Osteocyte (in vitro differentiated cells): ENCODE data around the gene LEKR1. TPM values are rescaled to one million over a fixed set of nuclear protein-coding genes. Genes with fewer than 3 reads are reported as not detected.

Source experiments
- DNase-seq: peaks from one replicate; pipeline ENCODE4 v3.0.0; 2021; ENCODE audit warnings: mixed read lengths; ENCODE audit not compliant: unreplicated experiment; ENCODE audit errors: extremely low spot score
- H3K27ac Mint-ChIP-seq: one replicate; pipeline ENCODE4 v1.8.0; 2021; ENCODE audit warnings: mild to moderate bottlenecking, mixed read lengths; ENCODE audit not compliant: unreplicated experiment
- H3K27me3 Mint-ChIP-seq: one replicate; pipeline ENCODE4 v1.8.0; 2021; ENCODE audit warnings: mixed read lengths; ENCODE audit not compliant: unreplicated experiment
- H3K36me3 Mint-ChIP-seq: one replicate; pipeline ENCODE4 v1.8.0; 2021; ENCODE audit warnings: mixed read lengths; ENCODE audit not compliant: unreplicated experiment
- H3K4me1 Mint-ChIP-seq: one replicate; pipeline ENCODE4 v1.8.0; 2021; ENCODE audit warnings: mixed read lengths; ENCODE audit not compliant: unreplicated experiment
- H3K4me3 Mint-ChIP-seq: one replicate; pipeline ENCODE4 v1.8.0; 2021; ENCODE audit warnings: mild to moderate bottlenecking, moderate library complexity, mixed read lengths; ENCODE audit not compliant: unreplicated experiment
- H3K9me3 Mint-ChIP-seq: one replicate; pipeline ENCODE4 v1.8.0; 2021; ENCODE audit warnings: mixed read lengths; ENCODE audit not compliant: unreplicated experiment
- total RNA-seq: library from RNA; stranded (reverse); gene quantifications from 2 replicates; pipeline ENCODE4 v1.2.1, GENCODE V29; 2021
- TF ChIP-seq, protein P1 (sequence below): fragments of 200-600 bp; sonication (generic); IDR thresholded peaks from 2 replicates; pipeline ENCODE4 v1.5.0; 2021; ENCODE audit warnings: antibody characterized with exemption, mild to moderate bottlenecking, moderate library complexity

Gene LEKR1
- total RNA-seq, 1 donor from 2014 or later: 1.0 TPM

DNA sequence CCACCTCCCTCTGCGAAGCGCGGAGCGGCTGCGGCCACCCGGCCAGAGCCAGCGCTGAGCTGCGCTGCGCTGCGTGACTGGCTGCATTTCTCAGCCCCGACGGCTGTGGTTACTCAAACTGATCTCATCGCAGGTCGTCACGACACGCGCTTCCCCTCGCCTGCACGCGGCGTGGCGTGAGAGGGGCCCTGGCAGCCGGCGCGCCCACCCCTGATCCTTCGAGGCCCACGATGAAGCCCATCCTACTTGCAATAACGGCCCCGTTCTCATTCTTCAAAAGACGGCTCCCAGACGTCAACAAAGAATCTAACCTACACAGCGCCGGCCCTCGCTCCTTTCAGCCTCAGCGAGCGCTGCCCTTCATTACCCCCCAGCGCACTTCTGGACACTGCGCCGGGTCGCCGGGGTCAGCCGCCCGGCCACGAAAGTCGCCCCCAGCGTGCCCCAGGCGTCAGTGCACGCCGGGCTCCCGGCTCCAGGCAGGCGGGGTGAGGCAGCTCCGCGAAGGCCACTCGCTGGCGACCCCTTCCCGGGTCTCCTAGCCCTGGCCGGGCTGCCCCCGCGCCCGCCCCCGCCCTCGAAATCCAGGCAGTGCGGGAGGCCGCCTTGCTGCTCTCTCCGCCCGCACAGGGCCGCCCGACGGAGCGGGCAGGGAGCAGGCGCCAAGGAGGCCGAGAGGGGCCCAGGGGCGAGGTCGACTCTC is 9.9 kb upstream of the LEKR1 start:
- Mint-ChIP-seq H3K4me3 (peak overlapping the region; percentile 73), H3K27me3 (no peaks in the 10 kb centered on the region), H3K36me3 (no peaks in the 10 kb centered on the region), H3K9me3 (no peaks in the 10 kb centered on the region), H3K4me1 (peaks cover 76% of the 10 kb centered on the region), H3K27ac (peak overlapping the region; percentile 98)
- TF ChIP-seq, protein P1, sequence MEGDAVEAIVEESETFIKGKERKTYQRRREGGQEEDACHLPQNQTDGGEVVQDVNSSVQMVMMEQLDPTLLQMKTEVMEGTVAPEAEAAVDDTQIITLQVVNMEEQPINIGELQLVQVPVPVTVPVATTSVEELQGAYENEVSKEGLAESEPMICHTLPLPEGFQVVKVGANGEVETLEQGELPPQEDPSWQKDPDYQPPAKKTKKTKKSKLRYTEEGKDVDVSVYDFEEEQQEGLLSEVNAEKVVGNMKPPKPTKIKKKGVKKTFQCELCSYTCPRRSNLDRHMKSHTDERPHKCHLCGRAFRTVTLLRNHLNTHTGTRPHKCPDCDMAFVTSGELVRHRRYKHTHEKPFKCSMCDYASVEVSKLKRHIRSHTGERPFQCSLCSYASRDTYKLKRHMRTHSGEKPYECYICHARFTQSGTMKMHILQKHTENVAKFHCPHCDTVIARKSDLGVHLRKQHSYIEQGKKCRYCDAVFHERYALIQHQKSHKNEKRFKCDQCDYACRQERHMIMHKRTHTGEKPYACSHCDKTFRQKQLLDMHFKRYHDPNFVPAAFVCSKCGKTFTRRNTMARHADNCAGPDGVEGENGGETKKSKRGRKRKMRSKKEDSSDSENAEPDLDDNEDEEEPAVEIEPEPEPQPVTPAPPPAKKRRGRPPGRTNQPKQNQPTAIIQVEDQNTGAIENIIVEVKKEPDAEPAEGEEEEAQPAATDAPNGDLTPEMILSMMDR: no peak
- peak; percentile 83 for DNase-seq

DNA sequence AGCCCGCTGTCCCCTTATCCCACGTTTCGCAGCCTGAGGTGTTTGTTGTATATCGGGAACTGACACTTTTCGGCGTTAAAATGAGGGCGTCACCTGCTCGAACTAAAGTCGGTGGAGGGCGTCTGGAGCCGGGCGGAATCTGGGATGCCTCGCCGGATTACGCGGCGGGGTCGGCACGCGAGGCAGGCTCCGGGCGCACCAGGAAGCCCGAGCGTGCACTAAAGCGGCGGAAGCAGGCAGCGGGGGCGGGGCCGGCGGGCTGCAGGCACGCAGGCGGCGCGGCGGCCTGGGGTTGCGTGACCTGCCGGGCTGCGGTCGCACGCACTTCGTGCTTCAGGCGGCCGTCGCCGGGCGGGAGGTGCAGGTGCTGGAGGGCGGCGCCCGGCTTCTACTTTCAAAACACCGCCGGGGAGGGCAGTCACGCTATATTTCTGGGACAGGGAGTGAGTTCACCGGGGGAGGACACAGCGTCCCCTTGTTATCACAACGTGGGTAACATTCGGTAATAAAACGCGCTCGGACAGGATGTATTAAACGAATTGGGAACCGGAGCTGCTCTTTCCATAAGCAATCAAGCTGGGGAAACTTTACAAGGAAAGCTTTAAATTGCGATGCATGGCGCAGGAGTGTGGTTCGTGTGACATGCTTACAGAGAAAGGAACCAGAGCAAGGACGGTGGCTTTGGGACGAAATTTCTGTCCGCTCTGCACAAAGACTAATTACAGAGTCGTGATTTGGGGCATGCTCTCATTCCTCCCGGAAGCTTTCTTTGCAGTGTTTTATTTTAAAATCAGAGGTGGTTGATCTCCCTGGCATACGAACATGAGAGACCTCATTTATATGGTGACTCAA is 9.1 kb upstream of the LEKR1 start:
- H3K4me1 Mint-ChIP-seq: peaks cover 73% of the 10 kb centered on the region
- DNase-seq: peak; percentile 98
- no peaks in the 10 kb centered on the region for H3K27me3 Mint-ChIP-seq
- peak overlapping the region; percentile 98 for H3K27ac Mint-ChIP-seq
- no peaks in the 10 kb centered on the region for H3K36me3 Mint-ChIP-seq
- TF ChIP-seq, protein P1: peak; percentile 21
- H3K4me3 Mint-ChIP-seq: peak overlapping the region; percentile 73
- no peaks in the 10 kb centered on the region for H3K9me3 Mint-ChIP-seq

DNA sequence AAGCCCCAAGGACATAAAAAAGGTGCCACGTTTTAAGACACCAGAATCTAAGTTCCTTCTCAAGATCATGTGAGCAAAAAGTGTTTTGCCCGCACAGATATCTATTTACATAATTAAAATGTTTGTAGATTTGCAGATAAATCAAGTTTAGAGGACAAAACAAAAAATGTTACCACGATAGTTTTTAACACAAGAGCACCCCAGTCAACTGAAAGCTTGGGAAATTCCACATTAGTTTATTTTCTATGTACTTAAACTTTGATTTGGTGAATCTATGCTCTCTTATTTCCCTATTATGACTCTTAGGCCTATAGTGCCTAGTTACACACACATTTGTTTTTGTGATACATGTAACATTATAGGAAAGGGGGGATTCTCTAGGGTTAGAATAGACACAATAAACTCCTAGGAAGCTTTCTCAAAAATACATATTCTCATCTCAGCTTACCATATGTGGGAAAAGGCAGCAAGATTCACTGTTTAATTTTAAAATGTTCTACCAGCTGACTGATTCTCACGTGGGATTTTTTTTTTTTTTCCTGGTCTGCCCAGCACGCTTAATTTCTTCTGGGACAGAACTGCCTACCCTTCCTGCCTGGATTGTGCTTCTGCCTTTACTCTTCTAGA is 8.4 kb upstream of the LEKR1 start:
- Mint-ChIP-seq H3K27ac (peak overlapping the region; percentile 98), H3K4me3 (peak overlapping the region; percentile 73), H3K4me1 (peaks cover 65% of the 10 kb centered on the region), H3K27me3 (no peaks in the 10 kb centered on the region), H3K36me3 (no peaks in the 10 kb centered on the region), H3K9me3 (no peaks in the 10 kb centered on the region)
- TF ChIP-seq, protein P1: no peak
- DNase-seq: no peak

DNA sequence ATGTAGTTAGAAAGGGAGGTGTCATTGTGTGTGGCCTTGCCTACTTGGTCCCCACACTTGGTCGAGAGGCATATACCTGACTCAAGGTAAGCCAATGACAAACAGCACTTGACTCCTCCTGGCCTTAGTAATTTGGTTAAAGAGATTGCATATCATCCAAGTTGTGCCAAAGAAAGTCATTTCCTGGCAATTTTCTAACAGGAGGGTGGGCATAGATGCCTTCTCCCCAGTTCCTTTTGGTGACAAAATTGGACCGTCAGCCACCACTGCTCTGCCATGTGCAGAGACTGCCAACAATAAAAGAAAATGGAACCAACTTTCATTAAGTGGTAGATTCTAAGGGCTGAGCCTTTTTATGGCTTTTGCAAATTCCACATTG is 7.9 kb upstream of the LEKR1 start:
- Mint-ChIP-seq H3K9me3 (no peaks in the 10 kb centered on the region), H3K27me3 (no peaks in the 10 kb centered on the region), H3K27ac (peak overlapping the region; percentile 98), H3K36me3 (no peaks in the 10 kb centered on the region), H3K4me1 (peaks cover 61% of the 10 kb centered on the region), H3K4me3 (no peak overlapping the region)
- TF ChIP-seq, protein P1: no peak
- no peak for DNase-seq

DNA sequence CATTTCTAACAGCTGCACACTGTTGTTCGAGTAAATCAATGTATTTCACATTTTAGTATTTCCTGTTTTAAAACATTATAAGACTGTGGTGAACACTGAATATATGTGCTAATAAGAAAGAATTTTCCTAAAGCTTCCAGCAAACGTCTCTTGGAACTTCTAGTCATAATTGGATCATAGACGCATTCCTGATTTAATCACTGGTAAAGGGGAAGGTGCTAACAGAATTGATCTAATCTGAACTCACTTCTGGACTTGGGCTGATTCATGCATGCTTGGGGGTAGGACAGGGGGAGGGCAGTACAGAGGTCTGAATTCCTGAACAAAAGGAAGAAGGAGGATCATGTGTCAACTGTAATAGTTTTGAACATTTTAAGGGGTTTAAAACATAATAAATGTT is 7.3 kb upstream of the LEKR1 start:
- H3K27me3 Mint-ChIP-seq: no peaks in the 10 kb centered on the region
- H3K36me3 Mint-ChIP-seq: no peaks in the 10 kb centered on the region
- H3K4me1 Mint-ChIP-seq: peaks cover 58% of the 10 kb centered on the region
- no peaks in the 10 kb centered on the region for H3K9me3 Mint-ChIP-seq
- H3K27ac Mint-ChIP-seq: peak overlapping the region; percentile 98
- TF ChIP-seq, protein P1: no peak
- no peak for DNase-seq
- peak overlapping the region; percentile 5 for H3K4me3 Mint-ChIP-seq
